PC-3 (cell line): Measurements from ENCODE around the gene RAB26. TPM values are rescaled to one million over a fixed set of nuclear protein-coding genes. Genes with fewer than 3 reads are reported as not detected.

Experiments
- ATAC-seq: fragments of 200-7000 bp; cut with Tn5 transposase; 2 replicates; pipeline ENCODE4 v1.9.1; 2020; ENCODE audit warnings: mild to moderate bottlenecking, moderate library complexity
- BruUV-seq: library from RNA; stranded (reverse); fragments of 400-500 nt; replicated peaks from 2 replicates; lab custom pipeline; 2021; lab: Mats Ljungman, UMichigan
- CTCF ChIA-PET: fragments of 300-600 bp; sonication (Branson Sonifier 250); formaldehyde crosslinking; loops from one replicate; lab custom pipeline; 2022; ENCODE audit warnings: antibody characterized with exemption; lab: Charles Lee
- POLR2A ChIA-PET: fragments of 300-600 bp; sonication (Branson Sonifier 250); formaldehyde crosslinking; loops from one replicate; lab custom pipeline; 2022; ENCODE audit warnings: antibody characterized with exemption; ENCODE audit not compliant: unreplicated experiment; lab: Charles Lee
- DNase-seq: peaks from one replicate; pipeline ENCODE4 v3.0.0-alpha.2; 2015
- H2AFZ ChIP-seq: fragments of 300-600 bp; sonication (generic); 2 replicates; pipeline ENCODE4 v1.6.0; 2016; ENCODE audit warnings: antibody characterized with exemption, low read length
- H3F3A ChIP-seq: fragments of 300-600 bp; sonication (generic); one replicate; pipeline ENCODE4 v1.6.0; 2017; ENCODE audit warnings: antibody characterized with exemption, low read length, control low read depth, mild to moderate bottlenecking; ENCODE audit not compliant: unreplicated experiment
- H3K27ac ChIP-seq: fragments of 300-600 bp; sonication (generic); 2 replicates; pipeline ENCODE4 v1.5.1; 2016; ENCODE audit warnings: mild to moderate bottlenecking, low read length
- H3K27me3 ChIP-seq: fragments of 300-600 bp; sonication (generic); 2 replicates; pipeline ENCODE4 v1.6.1; 2016; ENCODE audit warnings: low read length, mixed read lengths
- H3K36me3 ChIP-seq: fragments of 300-600 bp; sonication (generic); 2 replicates; pipeline ENCODE4 v1.6.1; 2016; ENCODE audit warnings: low read depth, mixed run types, low read length, mixed read lengths
- H3K4me1 ChIP-seq: fragments of 300-600 bp; sonication (generic); 2 replicates; pipeline ENCODE4 v1.5.1; 2016; ENCODE audit warnings: low read length; ENCODE audit not compliant: insufficient read depth
- H3K4me2 ChIP-seq: fragments of 300-600 bp; sonication (generic); 2 replicates; pipeline ENCODE4 v1.6.0; 2016; ENCODE audit warnings: low read length
- H3K4me3 ChIP-seq: fragments of 300-600 bp; sonication (generic); 2 replicates; pipeline ENCODE4 v1.5.1; 2016; ENCODE audit warnings: mild to moderate bottlenecking, low read length, mixed read lengths
- H3K79me2 ChIP-seq: fragments of 300-600 bp; sonication (generic); 2 replicates; pipeline ENCODE4 v1.6.1; 2017; ENCODE audit warnings: low read length, mixed read lengths
- H3K9ac ChIP-seq: fragments of 300-600 bp; sonication (generic); 2 replicates; pipeline ENCODE4 v1.6.0; 2016; ENCODE audit warnings: mild to moderate bottlenecking, low read length
- H3K9me2 ChIP-seq: fragments of 300-600 bp; sonication (generic); replicated peaks from 2 replicates; pipeline ENCODE4 v1.6.1; 2016; ENCODE audit warnings: mixed run types, low read length, mixed read lengths
- H3K9me3 ChIP-seq: fragments of 300-600 bp; sonication (generic); 2 replicates; pipeline ENCODE4 v1.6.1; 2016; ENCODE audit warnings: low read length, mixed read lengths
- H4K20me1 ChIP-seq: fragments of 300-600 bp; sonication (generic); 2 replicates; pipeline ENCODE4 v1.6.1; 2016; ENCODE audit warnings: low read length, mixed read lengths
- EZH2 ChIP-seq: fragments of 300-600 bp; sonication (generic); IDR thresholded peaks from one replicate; pipeline ENCODE4 v1.6.1; 2017; ENCODE audit warnings: antibody characterized with exemption, mild to moderate bottlenecking, low read length; ENCODE audit not compliant: unreplicated experiment
- EZH2phosphoT487 ChIP-seq: fragments of 300-600 bp; sonication (generic); IDR thresholded peaks from 2 replicates; pipeline ENCODE4 v1.6.1; 2018; ENCODE audit warnings: mild to moderate bottlenecking, antibody characterized with exemption, low read length, borderline replicate concordance
- intact Hi-C: fragments of 100-400 bp; cut with micrococcal nuclease; formaldehyde crosslinking; loops from 2 replicates; pipeline ENCODE4 v1.9.0; 2023
- total RNA-seq: library from RNA; depleted of rRNA; stranded (reverse); fragments of >200 nt; gene quantifications from 2 replicates; pipeline ENCODE4 v1.2.3, GENCODE V29; 2014
- TF ChIP-seq, protein P1 (sequence below): fragments of 300-600 bp; sonication (generic); conservative IDR thresholded peaks from 2 replicates; pipeline ENCODE4 v1.5.1; 2017; ENCODE audit warnings: antibody characterized with exemption, low read depth, mild to moderate bottlenecking, low read length

RAB26 gene
- total RNA-seq, 1 experiment from 2014 or later = 5.6 TPM

DNA sequence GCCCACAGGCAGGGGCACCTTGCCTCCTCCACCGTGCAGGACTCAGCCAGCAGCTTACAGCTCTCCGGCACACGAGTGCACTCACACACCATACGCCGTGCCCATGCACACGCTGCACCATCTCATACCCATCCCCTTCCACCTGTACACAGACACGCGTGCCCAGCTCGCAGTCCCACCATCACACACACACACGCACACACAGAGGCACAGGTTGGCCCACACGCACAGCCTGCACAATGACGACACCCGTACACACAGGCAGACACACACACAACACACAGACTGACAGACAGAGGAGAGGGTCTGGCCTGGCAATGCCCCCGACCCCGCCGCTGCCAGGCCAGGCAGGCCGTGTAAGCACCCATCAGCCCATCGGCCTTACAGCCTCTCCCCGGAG, 35.9 kb downstream of the RAB26 start:
- no TSS peak for BruUV-seq
- no peak for ATAC-seq
- no peak overlapping the region for H3K9ac ChIP-seq
- no peak for TF ChIP-seq EZH2
- H3K9me3 ChIP-seq = no peaks in the 10 kb centered on the region
- no peak for DNase-seq
- H4K20me1 ChIP-seq = no peaks in the 10 kb centered on the region
- no peaks in the 10 kb centered on the region for H3K4me1 ChIP-seq
- H3K79me2 ChIP-seq = no peaks in the 10 kb centered on the region
- ChIA-PET CTCF (no interaction called here), POLR2A (no interaction called here)
- H2AFZ ChIP-seq = no peak overlapping the region
- intact Hi-C loops = no loop called here
- H3K9me2 ChIP-seq = no peaks in the 10 kb centered on the region
- H3K27me3 ChIP-seq = no peaks in the 10 kb centered on the region
- no peak overlapping the region for H3K27ac ChIP-seq
- H3F3A ChIP-seq = no peaks in the 10 kb centered on the region
- H3K4me2 ChIP-seq = no peak overlapping the region
- H3K4me3 ChIP-seq = no peak overlapping the region
- H3K36me3 ChIP-seq = no peaks in the 10 kb centered on the region

DNA sequence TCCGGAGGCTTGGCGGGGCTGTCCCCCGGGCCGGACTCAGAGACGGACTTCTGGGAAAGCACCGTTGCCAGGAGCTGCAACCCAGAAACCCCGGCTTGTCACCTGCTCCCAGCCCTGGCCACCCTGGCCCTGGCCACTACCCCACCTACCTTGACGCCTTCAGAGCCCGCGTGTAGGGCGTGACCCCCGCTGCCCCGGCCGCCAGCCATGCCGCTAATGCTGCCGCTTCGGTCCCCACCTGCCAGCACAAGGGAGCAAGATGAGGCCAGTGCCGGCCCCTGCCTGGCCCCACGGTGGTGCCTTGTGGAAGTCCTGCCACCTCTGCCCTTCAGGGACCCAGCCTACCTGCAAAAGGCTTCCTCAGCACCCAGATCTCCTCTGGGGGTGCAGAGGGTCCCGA, 36.5 kb downstream of the RAB26 start:
- H3K27ac ChIP-seq = no peak overlapping the region
- no TSS peak for BruUV-seq
- POLR2A ChIA-PET = no interaction called here
- H3K9me3 ChIP-seq = no peaks in the 10 kb centered on the region
- CTCF ChIA-PET = no interaction called here
- no peaks in the 10 kb centered on the region for H3K36me3 ChIP-seq
- H3K4me1 ChIP-seq = no peaks in the 10 kb centered on the region
- no peak overlapping the region for H3K9ac ChIP-seq
- DNase-seq (no peak), ATAC-seq (no peak)
- intact Hi-C loops = no loop called here
- no peak overlapping the region for H2AFZ ChIP-seq
- H3K79me2 ChIP-seq = no peaks in the 10 kb centered on the region
- no peaks in the 10 kb centered on the region for H3K27me3 ChIP-seq
- H3K9me2 ChIP-seq = no peaks in the 10 kb centered on the region
- H4K20me1 ChIP-seq = no peaks in the 10 kb centered on the region
- no peak overlapping the region for H3K4me3 ChIP-seq
- TF ChIP-seq, protein P1, sequence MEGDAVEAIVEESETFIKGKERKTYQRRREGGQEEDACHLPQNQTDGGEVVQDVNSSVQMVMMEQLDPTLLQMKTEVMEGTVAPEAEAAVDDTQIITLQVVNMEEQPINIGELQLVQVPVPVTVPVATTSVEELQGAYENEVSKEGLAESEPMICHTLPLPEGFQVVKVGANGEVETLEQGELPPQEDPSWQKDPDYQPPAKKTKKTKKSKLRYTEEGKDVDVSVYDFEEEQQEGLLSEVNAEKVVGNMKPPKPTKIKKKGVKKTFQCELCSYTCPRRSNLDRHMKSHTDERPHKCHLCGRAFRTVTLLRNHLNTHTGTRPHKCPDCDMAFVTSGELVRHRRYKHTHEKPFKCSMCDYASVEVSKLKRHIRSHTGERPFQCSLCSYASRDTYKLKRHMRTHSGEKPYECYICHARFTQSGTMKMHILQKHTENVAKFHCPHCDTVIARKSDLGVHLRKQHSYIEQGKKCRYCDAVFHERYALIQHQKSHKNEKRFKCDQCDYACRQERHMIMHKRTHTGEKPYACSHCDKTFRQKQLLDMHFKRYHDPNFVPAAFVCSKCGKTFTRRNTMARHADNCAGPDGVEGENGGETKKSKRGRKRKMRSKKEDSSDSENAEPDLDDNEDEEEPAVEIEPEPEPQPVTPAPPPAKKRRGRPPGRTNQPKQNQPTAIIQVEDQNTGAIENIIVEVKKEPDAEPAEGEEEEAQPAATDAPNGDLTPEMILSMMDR = no peak
- TF ChIP-seq EZH2 (no peak), EZH2phosphoT487 (no peak)
- no peaks in the 10 kb centered on the region for H3F3A ChIP-seq
- H3K4me2 ChIP-seq = no peak overlapping the region

DNA sequence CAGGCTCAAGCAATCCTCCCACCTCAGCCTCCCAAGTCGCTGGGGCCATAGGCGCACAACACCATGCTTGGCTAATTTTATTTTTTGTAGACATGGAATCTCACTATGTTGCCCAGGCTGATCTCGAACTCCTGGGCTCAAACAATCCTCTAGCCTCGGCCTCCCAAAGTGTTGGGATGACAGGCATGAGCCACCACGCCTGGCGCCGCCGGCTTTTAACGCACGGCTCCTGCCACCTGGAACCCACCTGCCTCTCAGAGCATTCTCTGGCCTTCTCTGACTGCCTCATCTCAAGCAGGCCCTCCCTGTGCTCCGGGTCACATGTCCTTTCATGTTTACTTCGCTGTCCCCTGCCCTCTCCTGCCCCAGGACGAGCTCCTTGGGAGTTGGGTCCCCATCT, 37.6 kb downstream of the RAB26 start:
- Histone ChIP-seq H4K20me1 (no peaks in the 10 kb centered on the region), H3K9me2 (no peaks in the 10 kb centered on the region), H3F3A (no peaks in the 10 kb centered on the region), H3K36me3 (no peaks in the 10 kb centered on the region), H3K27me3 (no peaks in the 10 kb centered on the region), H3K4me2 (no peak overlapping the region), H3K9ac (no peak overlapping the region), H3K4me1 (no peaks in the 10 kb centered on the region), H3K79me2 (no peaks in the 10 kb centered on the region), H2AFZ (no peak overlapping the region), H3K9me3 (no peaks in the 10 kb centered on the region), H3K4me3 (no peak overlapping the region), H3K27ac (no peak overlapping the region)
- no peak for DNase-seq
- CTCF ChIA-PET = no interaction called here
- intact Hi-C loops = no loop called here
- POLR2A ChIA-PET = no interaction called here
- no peak for ATAC-seq
- no TSS peak for BruUV-seq
- TF ChIP-seq EZH2 (no peak), EZH2phosphoT487 (no peak)
- TF ChIP-seq, protein P1 = no peak
